ENCODE data around the gene TNPO3. TPM values are rescaled to one million over a fixed set of nuclear protein-coding genes. Genes with fewer than 3 reads are reported as not detected.

TNPO3 gene
- total and polyA plus RNA-seq, 2 of the 4 experiments (the other 2 are of a cell fraction), result 24.2 to 77.2 TPM

DNA sequence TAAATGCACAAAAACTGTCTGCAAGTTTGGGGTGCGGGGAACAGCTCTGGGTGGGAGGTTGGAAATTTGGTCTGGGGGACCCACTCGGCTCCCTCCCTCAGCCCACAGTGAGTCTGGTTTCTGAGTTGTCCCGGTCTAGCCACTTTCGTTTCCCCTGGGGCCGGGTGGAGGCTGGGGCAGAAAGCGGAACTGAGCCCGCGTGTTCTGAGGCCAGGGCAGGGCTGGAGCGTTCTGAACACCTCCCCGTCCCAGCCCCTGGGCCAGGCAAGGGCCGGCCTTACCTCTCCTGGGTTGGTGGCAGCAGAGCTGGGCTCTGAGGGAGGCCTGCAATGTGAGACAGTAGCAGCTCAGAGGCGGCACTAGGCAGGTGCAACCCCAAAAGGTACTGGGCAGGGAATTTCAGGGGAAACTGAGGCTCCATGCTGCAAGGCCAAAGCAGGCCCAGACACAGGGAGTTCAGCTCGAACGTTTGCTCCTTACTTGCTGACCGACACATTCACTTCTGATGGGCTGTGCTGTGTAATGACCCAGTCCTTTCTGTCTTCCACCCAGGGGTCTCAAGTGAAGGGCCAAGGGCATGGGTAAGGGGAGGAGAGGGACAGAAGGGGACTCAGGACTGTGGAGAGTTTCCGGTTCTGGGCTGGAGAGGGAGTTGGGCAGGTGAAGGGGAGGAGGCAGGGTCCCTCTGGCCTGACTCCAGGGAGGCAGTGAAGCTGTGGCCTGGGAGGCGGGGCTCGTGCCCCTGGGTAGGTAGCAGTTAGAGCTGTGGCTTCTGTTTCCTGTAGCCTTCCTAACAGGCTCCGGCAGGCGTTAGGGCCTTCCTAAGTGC is 114.2 kb downstream of the TNPO3 start:
- no peak overlapping the region for H3K18ac ChIP-seq (ENCODE audit: low read depth, low read length)
- H3K9ac ChIP-seq (ENCODE audit: low read depth, low read length), result no peak overlapping the region
- no peak overlapping the region for H3K4me3 ChIP-seq (ENCODE audit: insufficient read depth, low read depth, low read length)
- CTCF ChIA-PET, result interaction anchor here (1.3 kb wide), 1 partner anchor 151 kb away, joined by 3 read pairs; no protein-coding TSS in a partner anchor
- H3K23ac ChIP-seq (ENCODE audit: low read depth, low read length), result no peak overlapping the region
- no peak overlapping the region for H4K5ac ChIP-seq (ENCODE audit: low read depth, low read length)
- no peak overlapping the region for H3K4me2 ChIP-seq (ENCODE audit: low read depth, low read length)
- no peaks in the 10 kb centered on the region; the same call in 1 of the 2 replicates for H3K4me1 ChIP-seq (ENCODE audit: control insufficient read depth, insufficient read depth, low read length)
- H3K14ac ChIP-seq (replicated peaks; ENCODE audit: low read depth, low read length), result no peak overlapping the region
- H3K79me1 ChIP-seq (ENCODE audit: low read depth in 1 of 2, low read length in 2 of 2), result no peaks in the 10 kb centered on the region
- ATAC-seq (ENCODE audit: low read depth), result no peak
- no peaks in the 10 kb centered on the region for H3K9me3 ChIP-seq (ENCODE audit: control insufficient read depth, insufficient read depth, low read length)
- no peak overlapping the region for H2BK120ac ChIP-seq (ENCODE audit: low read depth, low read length)
- H2BK15ac ChIP-seq (ENCODE audit: low read depth, low read length), result no peak overlapping the region
- H2AK9ac ChIP-seq (replicated peaks; ENCODE audit: low read depth, low read length, poor library complexity), result peak overlapping the region; percentile 42
- WGBS, 2 experiments (ENCODE audit: extremely low coverage in 2 of 2, insufficient read length in 1 of 2), result 73% methylated on average over 11 of the region's 20 CpGs; no CpG with 5 or more reads in 1 of the 2 experiments
- H4K8ac ChIP-seq (ENCODE audit: low read depth in 2 of 2, low read length in 2 of 2), result no peak overlapping the region
- POLR2A ChIA-PET (ENCODE audit: unreplicated experiment), result no interaction called here
- H2BK20ac ChIP-seq (ENCODE audit: low read depth, low read length), result no peak overlapping the region
- no peaks in the 10 kb centered on the region for H3K36me3 ChIP-seq (ENCODE audit: control insufficient read depth, insufficient read depth, low read length)
- H4K20me1 ChIP-seq (ENCODE audit: insufficient read depth, low read length), result no peaks in the 10 kb centered on the region; the same call in 1 of the 2 replicates
- no peaks in the 10 kb centered on the region for H3K9me1 ChIP-seq (ENCODE audit: insufficient read depth, low read length)
- no peak for DNase-seq
- no peak overlapping the region for H3K4ac ChIP-seq (ENCODE audit: low read depth, low read length)
- in situ Hi-C loops (cut with MboI; ENCODE audit: low sequenced_read_pairs) (no loop called here), dilution Hi-C loops (cut with HindIII; ENCODE audit: low sequenced_read_pairs, unreplicated experiment) (no loop called here), intact Hi-C loops (cut with micrococcal nuclease) (no loop called here)
- no peak overlapping the region for H4K91ac ChIP-seq (ENCODE audit: insufficient read depth, low read depth, low read length)
- no peak overlapping the region for H2AK5ac ChIP-seq (ENCODE audit: low read depth, low read length)
- no TSS peak for BruUV-seq (replicated peaks)
- H2BK5ac ChIP-seq (ENCODE audit: low read depth, low read length, poor library complexity, severe bottlenecking), result no peak overlapping the region
- H3K27me3 ChIP-seq (ENCODE audit: control insufficient read depth, insufficient read depth, low read length), result peaks cover 59% of the 10 kb centered on the region
- no peak overlapping the region for H2AFZ ChIP-seq (replicated peaks; ENCODE audit: low read length, poor library complexity)
- H3K56ac ChIP-seq (ENCODE audit: extremely low read depth, insufficient read depth, low read length), result no peak overlapping the region
- no peak overlapping the region for H3K27ac ChIP-seq (ENCODE audit: insufficient read depth, low read length)
- no peak for TF ChIP-seq RAD21 (IDR thresholded peaks at IDR 0.05; ENCODE audit: low read length)
- TF ChIP-seq NFE2L2 (IDR thresholded peaks at IDR 0.05; ENCODE audit: low read depth, low read length), result no peak
- TF ChIP-seq RFX5 (IDR thresholded peaks at IDR 0.05; ENCODE audit: low read depth, low read length), result no peak
- no peak for TF ChIP-seq MXI1 (IDR thresholded peaks at IDR 0.05; ENCODE audit: borderline replicate concordance, low read depth, low read length)
- TF ChIP-seq POLR2A (IDR thresholded peaks at IDR 0.05; ENCODE audit: low read depth, low read length), result no peak
- no peak for TF ChIP-seq CHD1 (IDR thresholded peaks at IDR 0.05; ENCODE audit: low read depth, low read length)
- TF ChIP-seq SMC3 (IDR thresholded peaks at IDR 0.05; ENCODE audit: low read depth, low read length), result no peak
- TF ChIP-seq RCOR1 (IDR thresholded peaks at IDR 0.05; ENCODE audit: insufficient replicate concordance, low read length), result no peak
- TF ChIP-seq, protein P1, sequence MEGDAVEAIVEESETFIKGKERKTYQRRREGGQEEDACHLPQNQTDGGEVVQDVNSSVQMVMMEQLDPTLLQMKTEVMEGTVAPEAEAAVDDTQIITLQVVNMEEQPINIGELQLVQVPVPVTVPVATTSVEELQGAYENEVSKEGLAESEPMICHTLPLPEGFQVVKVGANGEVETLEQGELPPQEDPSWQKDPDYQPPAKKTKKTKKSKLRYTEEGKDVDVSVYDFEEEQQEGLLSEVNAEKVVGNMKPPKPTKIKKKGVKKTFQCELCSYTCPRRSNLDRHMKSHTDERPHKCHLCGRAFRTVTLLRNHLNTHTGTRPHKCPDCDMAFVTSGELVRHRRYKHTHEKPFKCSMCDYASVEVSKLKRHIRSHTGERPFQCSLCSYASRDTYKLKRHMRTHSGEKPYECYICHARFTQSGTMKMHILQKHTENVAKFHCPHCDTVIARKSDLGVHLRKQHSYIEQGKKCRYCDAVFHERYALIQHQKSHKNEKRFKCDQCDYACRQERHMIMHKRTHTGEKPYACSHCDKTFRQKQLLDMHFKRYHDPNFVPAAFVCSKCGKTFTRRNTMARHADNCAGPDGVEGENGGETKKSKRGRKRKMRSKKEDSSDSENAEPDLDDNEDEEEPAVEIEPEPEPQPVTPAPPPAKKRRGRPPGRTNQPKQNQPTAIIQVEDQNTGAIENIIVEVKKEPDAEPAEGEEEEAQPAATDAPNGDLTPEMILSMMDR (conservative IDR thresholded peaks at IDR 0.05; ENCODE audit: low read depth, low read length), result no peak
- TF ChIP-seq, protein P2, sequence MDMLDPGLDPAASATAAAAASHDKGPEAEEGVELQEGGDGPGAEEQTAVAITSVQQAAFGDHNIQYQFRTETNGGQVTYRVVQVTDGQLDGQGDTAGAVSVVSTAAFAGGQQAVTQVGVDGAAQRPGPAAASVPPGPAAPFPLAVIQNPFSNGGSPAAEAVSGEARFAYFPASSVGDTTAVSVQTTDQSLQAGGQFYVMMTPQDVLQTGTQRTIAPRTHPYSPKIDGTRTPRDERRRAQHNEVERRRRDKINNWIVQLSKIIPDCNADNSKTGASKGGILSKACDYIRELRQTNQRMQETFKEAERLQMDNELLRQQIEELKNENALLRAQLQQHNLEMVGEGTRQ (IDR thresholded peaks at IDR 0.05; ENCODE audit: low read depth, low read length), result no peak
- TF ChIP-seq CEBPB (IDR thresholded peaks at IDR 0.05; ENCODE audit: low read depth, low read length), result no peak
- TF ChIP-seq BHLHE40 (IDR thresholded peaks at IDR 0.05; ENCODE audit: low read depth, low read length), result no peak
- no peak for TF ChIP-seq MAZ (IDR thresholded peaks at IDR 0.05; ENCODE audit: borderline replicate concordance, low read depth, low read length)
- TF ChIP-seq, protein P3, sequence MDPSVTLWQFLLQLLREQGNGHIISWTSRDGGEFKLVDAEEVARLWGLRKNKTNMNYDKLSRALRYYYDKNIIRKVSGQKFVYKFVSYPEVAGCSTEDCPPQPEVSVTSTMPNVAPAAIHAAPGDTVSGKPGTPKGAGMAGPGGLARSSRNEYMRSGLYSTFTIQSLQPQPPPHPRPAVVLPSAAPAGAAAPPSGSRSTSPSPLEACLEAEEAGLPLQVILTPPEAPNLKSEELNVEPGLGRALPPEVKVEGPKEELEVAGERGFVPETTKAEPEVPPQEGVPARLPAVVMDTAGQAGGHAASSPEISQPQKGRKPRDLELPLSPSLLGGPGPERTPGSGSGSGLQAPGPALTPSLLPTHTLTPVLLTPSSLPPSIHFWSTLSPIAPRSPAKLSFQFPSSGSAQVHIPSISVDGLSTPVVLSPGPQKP (IDR thresholded peaks at IDR 0.05; ENCODE audit: borderline replicate concordance, low read depth, low read length), result no peak
- TF ChIP-seq FOS (IDR thresholded peaks at IDR 0.05; ENCODE audit: low read depth, low read length), result no peak
